ENCODE results near the gene CS. TPM values are rescaled to one million over a fixed set of nuclear protein-coding genes. Genes with fewer than 3 reads are reported as not detected.
"Not testable (repeated sequence)": the region's sequence is repeated elsewhere in the genome, so short reads cannot be mapped to it uniquely, and the experiment has no call there.

The CS gene
- total and polyA plus RNA-seq, 7 experiments from 2014 or later, result 57.6 to 241 (median 132) TPM

DNA sequence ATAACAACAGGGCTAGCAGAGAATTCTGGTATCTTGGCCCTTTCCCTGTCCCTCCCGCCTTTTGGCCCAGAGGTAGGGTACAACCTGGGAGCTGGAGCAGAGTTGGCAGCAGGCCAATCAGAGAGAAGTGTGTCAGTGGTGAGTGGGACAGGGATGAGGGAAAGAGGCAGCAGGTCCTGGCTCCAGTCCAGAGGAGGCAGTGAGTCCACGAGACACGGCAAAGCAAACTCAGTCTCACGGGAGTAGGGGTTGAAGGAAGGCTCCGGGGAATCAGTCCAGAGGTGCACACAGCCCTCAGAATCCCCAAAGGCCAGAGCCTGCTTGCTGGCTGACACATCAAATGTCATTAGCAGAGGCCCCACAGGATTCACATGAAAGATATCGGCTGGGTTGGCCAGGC lies 26.4 kb upstream of the CS start:
- H3K4me1 ChIP-seq (ENCODE audit: control insufficient read depth in 2 of 2, insufficient read depth in 2 of 2, low read length in 2 of 2), result no peaks in the 10 kb centered on the region
- Mint-ChIP-seq H3K27me3 (no peaks in the 10 kb centered on the region), H3K36me3 (peaks cover 28 to 52% (median 33%) of the 10 kb centered on the region in 5 donors), H3K4me3 (no peak overlapping the region), H3K27ac (peak overlapping the region in 1 of 9 donors; percentile 10), H3K9me3 (no peaks in the 10 kb centered on the region), H3K4me1 (peaks cover 0 to 8% (median 5%) of the 10 kb centered on the region in 7 donors)
- POLR2A ChIA-PET, result interaction anchor here (0.9 to 2.3 kb wide), 2 partner anchors 12 to 138 kb away, joined by 3 to 11 read pairs; partner anchors contain the start of gene IL23A
- H3K4me3 ChIP-seq (ENCODE audit: low read length), result no peak overlapping the region
- H3K27me3 ChIP-seq (ENCODE audit: control insufficient read depth in 2 of 2, insufficient read depth in 2 of 2, low read length in 2 of 2), result no peaks in the 10 kb centered on the region
- DNase-seq (no peak), ATAC-seq (no peak)
- H3K27ac ChIP-seq (ENCODE audit: low read depth, low read length), result no peak overlapping the region
- CTCF ChIA-PET, result no interaction called here
- no peaks in the 10 kb centered on the region for H3K9me3 ChIP-seq (ENCODE audit: control insufficient read depth in 2 of 3, low read length in 3 of 3)
- peaks cover 0 to 70% (median 31%) of the 10 kb centered on the region in 3 experiments for H3K36me3 ChIP-seq (ENCODE audit: control insufficient read depth in 2 of 3, insufficient read depth in 3 of 3, low read length in 3 of 3)
- intact Hi-C loops (cut with micrococcal nuclease), result no loop called here

DNA sequence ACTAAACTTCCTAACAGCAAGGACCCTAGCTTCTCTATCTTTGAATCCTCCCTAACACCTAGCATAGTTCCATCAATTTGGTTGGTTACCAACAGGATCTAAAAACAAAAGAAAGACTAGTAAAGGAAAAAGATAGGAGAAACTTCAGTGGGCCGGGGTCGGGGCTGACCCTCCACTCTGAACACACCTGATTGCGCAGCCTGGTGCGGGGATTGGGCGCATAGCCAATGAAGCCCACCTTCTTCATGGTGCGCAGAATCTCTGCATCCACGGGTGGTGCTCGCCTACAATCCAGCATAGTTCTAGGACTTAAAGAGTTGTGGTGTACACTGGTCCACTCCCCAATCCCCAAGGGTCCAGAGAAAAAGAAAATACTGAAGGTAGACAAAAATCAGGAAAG lies 26.0 kb upstream of the CS start:
- H3K36me3 Mint-ChIP-seq, result peaks cover 28 to 48% (median 33%) of the 10 kb centered on the region in 5 donors
- H3K9me3 ChIP-seq (ENCODE audit: control insufficient read depth in 2 of 3, low read length in 3 of 3), result no peaks in the 10 kb centered on the region
- CTCF ChIA-PET, result no interaction called here
- POLR2A ChIA-PET, result interaction anchor here (0.9 kb wide), 2 partner anchors 11 to 138 kb away, joined by 3 to 4 read pairs; no protein-coding TSS in a partner anchor
- DNase-seq (no peak), ATAC-seq (no peak)
- no peaks in the 10 kb centered on the region for H3K9me3 Mint-ChIP-seq
- no peaks in the 10 kb centered on the region for H3K27me3 ChIP-seq (ENCODE audit: control insufficient read depth in 2 of 2, insufficient read depth in 2 of 2, low read length in 2 of 2)
- no peaks in the 10 kb centered on the region for H3K27me3 Mint-ChIP-seq
- H3K36me3 ChIP-seq (ENCODE audit: control insufficient read depth in 2 of 3, insufficient read depth in 3 of 3, low read length in 3 of 3), result peaks cover 0 to 70% (median 31%) of the 10 kb centered on the region in 3 experiments
- H3K4me1 ChIP-seq (ENCODE audit: control insufficient read depth in 2 of 2, insufficient read depth in 2 of 2, low read length in 2 of 2), result no peaks in the 10 kb centered on the region
- intact Hi-C loops (cut with micrococcal nuclease), result no loop called here
- H3K27ac Mint-ChIP-seq, result peak overlapping the region in 1 of 9 donors; percentile 34
- no peak overlapping the region for H3K27ac ChIP-seq (ENCODE audit: low read depth, low read length)
- no peak overlapping the region for H3K4me3 ChIP-seq (ENCODE audit: low read length)
- peaks cover 0 to 7% (median 4%) of the 10 kb centered on the region in 7 donors for H3K4me1 Mint-ChIP-seq
- H3K4me3 Mint-ChIP-seq, result peak overlapping the region in 1 of 10 donors; percentile 32

DNA sequence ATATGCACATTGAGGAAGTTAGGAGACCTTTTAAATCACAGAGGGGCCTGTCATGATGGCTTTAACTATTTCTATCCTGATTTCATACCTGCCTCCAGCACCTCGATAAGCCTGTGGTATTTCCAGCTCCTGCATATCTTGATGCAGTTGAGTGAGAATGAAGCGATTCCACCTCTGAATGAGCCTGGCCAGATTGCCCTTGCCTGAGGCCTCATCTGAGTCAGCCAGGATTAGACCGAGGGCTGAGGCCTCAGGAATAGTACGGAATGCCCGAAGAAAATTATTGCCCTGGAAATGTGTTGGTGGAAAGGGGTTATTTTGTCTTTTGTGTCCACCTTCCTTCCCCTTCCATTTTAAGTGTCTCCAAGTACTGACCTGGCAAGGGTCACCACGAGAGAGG lies 24.1 kb upstream of the CS start:
- Histone ChIP-seq H3K4me3 (ENCODE audit: low read length) (no peak overlapping the region), H3K4me1 (ENCODE audit: control insufficient read depth in 2 of 2, insufficient read depth in 2 of 2, low read length in 2 of 2) (no peaks in the 10 kb centered on the region), H3K27me3 (ENCODE audit: control insufficient read depth in 2 of 2, insufficient read depth in 2 of 2, low read length in 2 of 2) (no peaks in the 10 kb centered on the region), H3K36me3 (ENCODE audit: control insufficient read depth in 2 of 3, insufficient read depth in 3 of 3, low read length in 3 of 3) (peaks cover 0 to 79% (median 31%) of the 10 kb centered on the region in 3 experiments), H3K27ac (ENCODE audit: low read depth, low read length) (no peak overlapping the region), H3K9me3 (ENCODE audit: control insufficient read depth in 2 of 3, low read length in 3 of 3) (no peaks in the 10 kb centered on the region)
- intact Hi-C loops (cut with micrococcal nuclease), result no loop called here
- ChIA-PET POLR2A (interaction anchor here (0.6 to 1.9 kb wide), 4 partner anchors 8 to 175 kb away, joined by 5 to 7 read pairs (median 6); partner anchors contain the start of genes CNPY2, IL23A and PAN2), CTCF (no interaction called here)
- Mint-ChIP-seq H3K27ac (peak overlapping the region in 1 of 9 donors; percentile 20), H3K4me1 (peaks cover 0 to 7% (median 0%) of the 10 kb centered on the region in 7 donors), H3K36me3 (peaks cover 28 to 53% (median 33%) of the 10 kb centered on the region in 5 donors), H3K4me3 (no peak overlapping the region), H3K9me3 (no peaks in the 10 kb centered on the region), H3K27me3 (no peaks in the 10 kb centered on the region)
- DNase-seq (no peak), ATAC-seq (no peak)

DNA sequence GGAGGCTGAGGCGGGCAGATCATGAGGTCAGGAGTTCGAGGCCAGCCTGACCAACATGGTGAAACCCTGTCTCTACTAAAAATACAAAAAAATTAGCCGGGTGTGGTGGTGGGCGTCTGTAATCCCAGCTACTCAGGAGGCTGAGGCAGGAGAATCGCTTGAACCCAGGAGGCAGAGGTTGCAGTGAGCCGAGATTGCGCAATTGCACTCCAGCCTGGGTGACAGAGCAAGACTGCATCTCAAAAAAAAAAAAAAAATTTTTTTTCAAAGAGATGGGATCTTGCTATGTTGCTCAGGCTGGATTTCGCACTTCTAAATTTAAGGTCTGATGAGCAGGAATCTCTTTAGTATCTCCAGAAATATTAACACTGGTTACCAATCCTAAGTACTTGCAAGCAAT lies 21.5 kb upstream of the CS start:
- H3K36me3 ChIP-seq (ENCODE audit: control insufficient read depth in 2 of 3, insufficient read depth in 3 of 3, low read length in 3 of 3), result peaks cover 4 to 67% (median 25%) of the 10 kb centered on the region in 3 experiments
- H3K9me3 Mint-ChIP-seq; H3K27ac ChIP-seq (ENCODE audit: low read depth, low read length); H3K27ac Mint-ChIP-seq; H3K4me1 ChIP-seq (ENCODE audit: control insufficient read depth in 2 of 2, insufficient read depth in 2 of 2, low read length in 2 of 2); H3K4me3 Mint-ChIP-seq; DNase-seq; H3K27me3 ChIP-seq (ENCODE audit: control insufficient read depth in 2 of 2, insufficient read depth in 2 of 2, low read length in 2 of 2); H3K4me3 ChIP-seq (ENCODE audit: low read length); H3K9me3 ChIP-seq (ENCODE audit: control insufficient read depth in 2 of 3, low read length in 3 of 3); intact Hi-C loops (cut with micrococcal nuclease); H3K4me1 Mint-ChIP-seq; ATAC-seq; H3K27me3 Mint-ChIP-seq: not testable (repeated sequence)
- ChIA-PET POLR2A (interaction anchor here (0.7 kb wide), 1 partner anchor 129 kb away, joined by 3 read pairs; no protein-coding TSS in a partner anchor), CTCF (interaction anchor here (1.2 kb wide), 1 partner anchor 90 kb away, joined by 6 read pairs; no protein-coding TSS in a partner anchor)
- H3K36me3 Mint-ChIP-seq, result peaks cover 23 to 41% (median 30%) of the 10 kb centered on the region in 5 donors

DNA sequence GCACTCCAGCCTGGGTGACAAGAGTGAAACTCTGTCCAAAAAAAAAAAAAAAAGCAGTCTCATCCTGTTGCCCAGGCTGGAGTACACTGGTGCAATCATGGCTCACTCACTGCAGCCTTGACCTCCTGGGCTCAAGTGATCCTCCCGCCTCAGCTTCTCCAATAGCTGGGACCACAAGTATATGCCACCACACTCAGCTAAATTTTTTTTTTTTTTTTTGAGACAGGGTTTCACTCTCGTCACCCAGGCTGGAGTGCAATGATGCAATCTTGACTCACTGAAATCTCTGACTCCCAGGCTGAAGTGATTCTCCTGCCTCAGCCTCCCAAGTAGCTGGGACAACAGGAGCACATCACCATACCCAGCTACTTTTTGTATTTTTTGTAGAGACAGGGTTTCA lies 20.9 kb upstream of the CS start:
- peaks cover 3 to 4% of the 10 kb centered on the region in 2 donors for H3K4me1 ChIP-seq (ENCODE audit: control insufficient read depth in 2 of 2, insufficient read depth in 2 of 2, low read length in 2 of 2)
- H3K27ac Mint-ChIP-seq, result no peak overlapping the region
- no peaks in the 10 kb centered on the region for H3K27me3 ChIP-seq (ENCODE audit: control insufficient read depth in 2 of 2, insufficient read depth in 2 of 2, low read length in 2 of 2)
- H3K36me3 Mint-ChIP-seq, result peaks cover 22 to 37% (median 25%) of the 10 kb centered on the region in 5 donors
- intact Hi-C loops (cut with micrococcal nuclease), result no loop called here
- no peak for DNase-seq
- POLR2A ChIA-PET, result interaction anchor here (0.6 to 1.1 kb wide), 5 partner anchors 13 to 129 kb away, joined by 3 to 4 read pairs (median 3); partner anchors contain the start of gene PAN2
- H3K4me3 ChIP-seq (ENCODE audit: low read length), result no peak overlapping the region
- H3K36me3 ChIP-seq (ENCODE audit: control insufficient read depth in 2 of 3, insufficient read depth in 3 of 3, low read length in 3 of 3), result peaks cover 4 to 63% (median 22%) of the 10 kb centered on the region in 3 experiments
- no peak overlapping the region for H3K4me3 Mint-ChIP-seq
- ATAC-seq, result peak; percentile 27
- no peaks in the 10 kb centered on the region for H3K9me3 ChIP-seq (ENCODE audit: control insufficient read depth in 2 of 3, low read length in 3 of 3)
- H3K27ac ChIP-seq (ENCODE audit: low read depth, low read length), result no peak overlapping the region
- H3K9me3 Mint-ChIP-seq, result no peaks in the 10 kb centered on the region
- peaks cover 0 to 9% (median 4%) of the 10 kb centered on the region in 7 donors for H3K4me1 Mint-ChIP-seq
- no peaks in the 10 kb centered on the region for H3K27me3 Mint-ChIP-seq
- CTCF ChIA-PET, result interaction anchor here (1.2 kb wide), 1 partner anchor 90 kb away, joined by 6 read pairs; no protein-coding TSS in a partner anchor

DNA sequence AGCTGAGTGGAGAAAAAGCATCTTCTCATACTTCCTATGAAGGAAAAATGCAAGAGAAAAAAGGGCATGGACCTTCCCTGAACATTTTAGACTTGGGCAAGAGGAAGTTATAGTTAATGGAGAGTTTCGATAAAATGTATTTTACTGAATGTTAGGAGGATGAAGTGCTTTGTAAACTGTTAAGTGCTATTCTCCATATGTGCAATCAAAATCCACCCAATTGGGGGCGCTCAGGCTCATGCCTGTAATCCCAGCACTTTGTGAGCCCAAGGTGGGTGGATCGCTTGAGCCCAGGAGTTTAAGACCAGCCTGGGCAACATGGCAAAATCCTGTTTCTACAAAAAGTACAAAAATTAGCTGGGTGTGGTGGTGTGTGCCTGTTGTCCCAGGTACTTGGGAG lies 17.5 kb upstream of the CS start:
- peaks cover 13 to 16% of the 10 kb centered on the region in 2 donors for H3K4me1 ChIP-seq (ENCODE audit: control insufficient read depth in 2 of 2, insufficient read depth in 2 of 2, low read length in 2 of 2)
- no peak overlapping the region for H3K27ac ChIP-seq (ENCODE audit: low read depth, low read length)
- DNase-seq (no peak), ATAC-seq (no peak)
- H3K27me3 Mint-ChIP-seq, result no peaks in the 10 kb centered on the region
- no peaks in the 10 kb centered on the region for H3K27me3 ChIP-seq (ENCODE audit: control insufficient read depth in 2 of 2, insufficient read depth in 2 of 2, low read length in 2 of 2)
- peaks cover 0 to 22% (median 8%) of the 10 kb centered on the region in 5 donors for H3K36me3 Mint-ChIP-seq
- ChIA-PET POLR2A (interaction anchor here (3.0 to 5.0 kb wide), 4 partner anchors 10 to 132 kb away, joined by 9 to 66 read pairs (median 34); partner anchors contain the start of genes IL23A, PAN2, STAT2 and TIMELESS), CTCF (interaction anchor here (0.7 to 1.8 kb wide), 2 partner anchors 21 to 201 kb away, joined by 3 to 5 read pairs; partner anchors contain the start of gene IL23A)
- H3K9me3 Mint-ChIP-seq, result no peaks in the 10 kb centered on the region
- peak overlapping the region in 5 of 9 donors; percentile 1 to 72 (median 56) for H3K27ac Mint-ChIP-seq
- intact Hi-C loops (cut with micrococcal nuclease), result loop anchor here in 1 of 2 donors (5.0 kb wide), 2 partner anchors 320 to 770 kb away; partner anchors contain the start of gene NAB2
- H3K4me3 Mint-ChIP-seq, result peak overlapping the region in 1 of 10 donors; percentile 16
- peaks cover 4 to 44% (median 6%) of the 10 kb centered on the region in 3 experiments for H3K36me3 ChIP-seq (ENCODE audit: control insufficient read depth in 2 of 3, insufficient read depth in 3 of 3, low read length in 3 of 3)
- peaks cover 5 to 23% (median 13%) of the 10 kb centered on the region in 7 donors for H3K4me1 Mint-ChIP-seq
- H3K4me3 ChIP-seq (ENCODE audit: low read length), result no peak overlapping the region
- H3K9me3 ChIP-seq (ENCODE audit: control insufficient read depth in 2 of 3, low read length in 3 of 3), result no peaks in the 10 kb centered on the region
